OCI-LY3 (cell line): ENCODE results near the gene SLC2A8.

Experiments used
- CTCF ChIP-seq: fragments of 200-600, 300-600 bp; sonication (generic); IDR thresholded peaks from 2 replicates; pipeline ENCODE4 v1.5.1; 2014; ENCODE audit warnings: antibody characterized with exemption, low read length, low read depth
- EZH2phosphoT487 ChIP-seq: fragments of 200-600 bp; shearing (Covaris generic); IDR thresholded peaks from 2 replicates; pipeline ENCODE4 v1.6.1; 2018; ENCODE audit warnings: antibody characterized with exemption, mixed run types, low read depth

DNA sequence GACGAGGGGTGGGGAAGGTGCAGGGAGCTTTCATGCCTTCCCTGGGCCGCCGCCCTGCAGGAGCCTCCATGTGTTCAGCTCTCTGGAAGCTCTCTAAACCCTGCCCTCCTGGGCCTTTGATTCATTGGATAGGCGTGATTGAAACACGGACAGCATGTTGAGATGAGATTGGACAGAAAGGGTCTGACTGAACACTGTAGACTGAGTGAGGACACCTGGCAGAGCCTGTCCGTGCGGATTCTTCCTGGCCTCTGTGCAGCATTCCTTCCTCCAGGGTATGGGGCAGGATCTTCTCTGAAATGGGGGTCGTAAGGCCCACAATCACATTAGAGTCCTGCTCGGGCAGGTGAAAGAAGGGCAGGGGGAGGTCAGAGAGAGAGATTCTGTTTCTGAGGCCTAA lies 41.4 kb downstream of the SLC2A8 start:
- TF ChIP-seq CTCF (no peak), EZH2phosphoT487 (no peak)
